Measurements from ENCODE around the gene CIRBP.

Gene CIRBP

DNA sequence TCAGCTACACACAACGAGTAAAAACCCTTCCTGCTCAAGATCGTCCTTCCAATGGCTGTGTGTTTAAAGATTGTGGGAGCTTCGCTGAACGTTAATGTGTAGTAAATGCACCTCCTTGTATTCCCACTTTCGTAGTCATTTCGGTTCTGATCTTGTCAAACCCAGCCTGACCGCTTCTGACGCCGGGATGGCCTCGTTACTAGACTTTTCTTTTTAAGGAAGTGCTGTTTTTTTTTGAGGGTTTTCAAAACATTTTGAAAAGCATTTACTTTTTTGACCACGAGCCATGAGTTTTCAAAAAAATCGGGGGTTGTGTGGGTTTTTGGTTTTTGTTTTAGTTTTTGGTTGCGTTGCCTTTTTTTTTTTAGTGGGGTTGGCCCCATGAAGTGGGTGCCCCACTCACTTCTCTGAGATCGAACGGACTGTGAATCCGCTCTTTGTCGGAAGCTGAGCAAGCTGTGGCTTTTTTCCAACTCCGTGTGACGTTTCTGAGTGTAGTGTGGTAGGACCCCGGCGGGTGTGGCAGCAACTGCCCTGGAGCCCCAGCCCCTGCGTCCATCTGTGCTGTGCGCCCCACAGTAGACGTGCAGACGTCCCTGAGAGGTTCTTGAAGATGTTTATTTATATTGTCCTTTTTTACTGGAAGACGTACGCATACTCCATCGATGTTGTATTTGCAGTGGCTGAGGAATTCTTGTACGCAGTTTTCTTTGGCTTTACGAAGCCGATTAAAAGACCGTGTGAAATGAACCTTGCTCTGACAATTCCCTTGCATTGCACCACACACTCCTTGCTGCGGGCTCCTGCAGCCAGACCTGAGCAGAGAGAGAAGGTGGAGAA lies 3.5 kb downstream of the CIRBP start:
- no peaks in the 10 kb centered on the region for H3K27me3 ChIP-seq
- H3K9me3 ChIP-seq, result no peaks in the 10 kb centered on the region
- TF ChIP-seq, protein P1, sequence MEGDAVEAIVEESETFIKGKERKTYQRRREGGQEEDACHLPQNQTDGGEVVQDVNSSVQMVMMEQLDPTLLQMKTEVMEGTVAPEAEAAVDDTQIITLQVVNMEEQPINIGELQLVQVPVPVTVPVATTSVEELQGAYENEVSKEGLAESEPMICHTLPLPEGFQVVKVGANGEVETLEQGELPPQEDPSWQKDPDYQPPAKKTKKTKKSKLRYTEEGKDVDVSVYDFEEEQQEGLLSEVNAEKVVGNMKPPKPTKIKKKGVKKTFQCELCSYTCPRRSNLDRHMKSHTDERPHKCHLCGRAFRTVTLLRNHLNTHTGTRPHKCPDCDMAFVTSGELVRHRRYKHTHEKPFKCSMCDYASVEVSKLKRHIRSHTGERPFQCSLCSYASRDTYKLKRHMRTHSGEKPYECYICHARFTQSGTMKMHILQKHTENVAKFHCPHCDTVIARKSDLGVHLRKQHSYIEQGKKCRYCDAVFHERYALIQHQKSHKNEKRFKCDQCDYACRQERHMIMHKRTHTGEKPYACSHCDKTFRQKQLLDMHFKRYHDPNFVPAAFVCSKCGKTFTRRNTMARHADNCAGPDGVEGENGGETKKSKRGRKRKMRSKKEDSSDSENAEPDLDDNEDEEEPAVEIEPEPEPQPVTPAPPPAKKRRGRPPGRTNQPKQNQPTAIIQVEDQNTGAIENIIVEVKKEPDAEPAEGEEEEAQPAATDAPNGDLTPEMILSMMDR (IDR thresholded peaks at IDR 0.05), result no peak
- intact Hi-C loops (cut with DNase I; ENCODE audit: low total_unique reads), result no loop called here
- peaks cover 42 to 54% (median 44%) of the 10 kb centered on the region in 3 donors for H3K36me3 ChIP-seq
- peak overlapping the region in 1 of 2 donors; percentile 82 for H3K4me3 ChIP-seq
- H3K4me1 ChIP-seq, result peaks cover 13 to 77% (median 72%) of the 10 kb centered on the region in 4 donors
- H3K27ac ChIP-seq, result peak overlapping the region; percentile 91 to 100
- no peak for DNase-seq

GRCh38 chr19:1273263-1274041 lies 4.3 kb downstream of the CIRBP start:
- H3K9me3 ChIP-seq, result no peaks in the 10 kb centered on the region
- H3K27me3 ChIP-seq, result no peaks in the 10 kb centered on the region
- peaks cover 42 to 62% (median 44%) of the 10 kb centered on the region in 3 donors for H3K36me3 ChIP-seq
- peaks cover 13 to 69% (median 64%) of the 10 kb centered on the region in 4 donors for H3K4me1 ChIP-seq
- DNase-seq, result no peak
- peak overlapping the region; percentile 7 to 91 for H3K27ac ChIP-seq
- TF ChIP-seq, protein P1 (IDR thresholded peaks at IDR 0.05), result no peak
- no peak overlapping the region for H3K4me3 ChIP-seq
- intact Hi-C loops (cut with DNase I; ENCODE audit: low total_unique reads), result no loop called here

- intact Hi-C loops (cut with DNase I; ENCODE audit: low total_unique reads), result no loop called here
- peak overlapping the region; percentile 62 to 71 for H3K4me3 ChIP-seq
- H3K9me3 ChIP-seq, result no peaks in the 10 kb centered on the region
- H3K27ac ChIP-seq, result peak overlapping the region; percentile 91 to 94
- no peaks in the 10 kb centered on the region for H3K27me3 ChIP-seq
- H3K4me1 ChIP-seq, result peaks cover 13 to 65% (median 60%) of the 10 kb centered on the region in 4 donors
- TF ChIP-seq, protein P1 (IDR thresholded peaks at IDR 0.05), result no peak
- peak in 1 of 2 donors; percentile 36 for DNase-seq
- H3K36me3 ChIP-seq, result peaks cover 46 to 71% (median 51%) of the 10 kb centered on the region in 3 donors
These were observed 5.1 kb downstream of the CIRBP start for GRCh38 chr19:1274081-1274851.

DNA sequence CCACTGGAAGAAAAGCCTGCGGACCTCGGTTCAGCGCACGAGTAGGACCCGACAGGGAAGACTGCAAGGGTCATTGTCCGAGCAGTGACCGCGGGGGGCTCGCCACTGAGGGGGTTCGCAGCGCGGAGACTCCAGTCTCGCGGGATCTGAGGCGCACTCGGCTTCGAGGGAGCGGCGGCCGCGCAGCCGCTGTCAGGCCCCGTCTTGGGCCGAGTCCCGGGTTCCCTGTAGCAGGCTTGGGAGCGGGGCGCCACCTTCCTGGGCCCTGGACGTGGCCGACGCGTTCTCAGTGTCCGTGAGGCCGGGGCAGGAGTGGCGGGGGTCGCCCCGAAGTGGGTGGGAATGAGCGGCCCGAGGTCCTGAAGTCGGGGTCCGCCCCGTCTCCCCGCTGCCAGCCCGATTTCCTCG lies 5.7 kb downstream of the CIRBP start:
- peak in 1 of 2 donors; percentile 81 for DNase-seq
- peak overlapping the region; percentile 62 to 71 for H3K4me3 ChIP-seq
- H3K4me1 ChIP-seq, result peaks cover 13 to 65% (median 60%) of the 10 kb centered on the region in 4 donors
- TF ChIP-seq, protein P1 (IDR thresholded peaks at IDR 0.05), result no peak
- H3K36me3 ChIP-seq, result peaks cover 46 to 75% (median 54%) of the 10 kb centered on the region in 3 donors
- no peaks in the 10 kb centered on the region for H3K27me3 ChIP-seq
- H3K9me3 ChIP-seq, result no peaks in the 10 kb centered on the region
- peak overlapping the region; percentile 91 to 94 for H3K27ac ChIP-seq
- intact Hi-C loops (cut with DNase I; ENCODE audit: low total_unique reads), result loop anchor here (5.0 kb wide), 1 partner anchor 127 kb away; the partner anchor contains the start of gene GAMT
